SK-N-SH treated with all-trans-retinoic acid at 6 μM for 48 hours (cell line): ENCODE data around the gene EPN2.

ENCODE experiments used
- ATAC-seq: fragments of 200-7000 bp; cut with Tn5 transposase; 3 replicates; pipeline ENCODE4 v1.9.1; 2020; ENCODE audit warnings: mild to moderate bottlenecking, moderate library complexity
- ARNTL ChIP-seq: fragments of 450-650 bp; formaldehyde crosslinking; IDR thresholded peaks from 2 replicates; pipeline ENCODE4 v1.5.0; 2020; ENCODE audit warnings: low read depth, mild to moderate bottlenecking, moderate library complexity, borderline replicate concordance
- CREB5 ChIP-seq: fragments of 250-450 bp; sonication (Bioruptor Pico); IDR thresholded peaks from 2 replicates; pipeline ENCODE4 v1.5.1; 2020; ENCODE audit warnings: low read depth, mild to moderate bottlenecking, moderate library complexity
- CSDC2 ChIP-seq: fragments of 250-450 bp; sonication (Bioruptor Pico); IDR thresholded peaks from 2 replicates; pipeline ENCODE4 v1.5.0; 2020; ENCODE audit warnings: mild to moderate bottlenecking, moderate library complexity
- CSRNP3 ChIP-seq: fragments of 250-450 bp; sonication (Bioruptor Pico); IDR thresholded peaks from 2 replicates; pipeline ENCODE4 v1.5.1; 2021; ENCODE audit warnings: mild to moderate bottlenecking, moderate library complexity
- ESRRG ChIP-seq: fragments of 250-450 bp; sonication (Bioruptor Pico); IDR thresholded peaks from 2 replicates; pipeline ENCODE4 v1.6.1; 2021; ENCODE audit warnings: mild to moderate bottlenecking
- GLIS3 ChIP-seq: fragments of 250-450 bp; sonication (Bioruptor Pico); IDR thresholded peaks from 2 replicates; pipeline ENCODE4 v1.5.0; 2020; ENCODE audit warnings: mild to moderate bottlenecking, moderate library complexity
- ISL1 ChIP-seq: fragments of 250-450 bp; sonication (Bioruptor Pico); IDR thresholded peaks from 2 replicates; pipeline ENCODE4 v2.1.2; 2022; ENCODE audit warnings: mild to moderate bottlenecking, moderate library complexity
- OSR1 ChIP-seq: fragments of 250-450 bp; sonication (Bioruptor Pico); IDR thresholded peaks from 2 replicates; pipeline ENCODE4 v1.8.0; 2022; ENCODE audit warnings: moderate library complexity, mild to moderate bottlenecking, inconsistent platforms
- POU6F1 ChIP-seq: fragments of 250-450 bp; sonication (Bioruptor Pico); IDR thresholded peaks from 2 replicates; pipeline ENCODE4 v1.8.0; 2021; ENCODE audit warnings: low read depth, mild to moderate bottlenecking, moderate library complexity, borderline replicate concordance
- PPARA ChIP-seq: fragments of 250-450 bp; sonication (Bioruptor Pico); IDR thresholded peaks from 2 replicates; pipeline ENCODE4 v1.5.0; 2020; ENCODE audit warnings: mild to moderate bottlenecking, borderline replicate concordance
- RARB ChIP-seq: fragments of 250-450 bp; sonication (Bioruptor Pico); IDR thresholded peaks from 2 replicates; pipeline ENCODE4 v1.8.0; 2021; ENCODE audit warnings: mild to moderate bottlenecking, moderate library complexity
- SNAI2 ChIP-seq: fragments of 250-450 bp; sonication (Bioruptor Pico); IDR thresholded peaks from 2 replicates; pipeline ENCODE4 v1.5.0; 2020; ENCODE audit warnings: mild to moderate bottlenecking, moderate library complexity
- TCF4 ChIP-seq: fragments of 250-450 bp; sonication (Bioruptor Pico); IDR thresholded peaks from 2 replicates; pipeline ENCODE4 v1.8.0; 2021; ENCODE audit warnings: mild to moderate bottlenecking, moderate library complexity, borderline replicate concordance
- TOX ChIP-seq: fragments of 250-450 bp; sonication (Bioruptor Pico); IDR thresholded peaks from 2 replicates; pipeline ENCODE4 v1.8.0; 2021; ENCODE audit warnings: mild to moderate bottlenecking, moderate library complexity, borderline replicate concordance
- TSHZ2 ChIP-seq: fragments of 250-450 bp; sonication (Bioruptor Pico); IDR thresholded peaks from 2 replicates; pipeline ENCODE4 v1.5.0; 2020; ENCODE audit warnings: mild to moderate bottlenecking, moderate library complexity
- ZC3H10 ChIP-seq: fragments of 250-450 bp; sonication (Bioruptor Pico); IDR thresholded peaks from 2 replicates; pipeline ENCODE4 v1.5.1; 2021; ENCODE audit warnings: mild to moderate bottlenecking, moderate library complexity
- ZFP3 ChIP-seq: fragments of 250-450 bp; sonication (Bioruptor Pico); IDR thresholded peaks from 2 replicates; pipeline ENCODE4 v1.5.0; 2020; ENCODE audit warnings: mild to moderate bottlenecking, moderate library complexity
- ZFP30 ChIP-seq: fragments of 450-650 bp; formaldehyde crosslinking; IDR thresholded peaks from 2 replicates; pipeline ENCODE4 v1.5.0; 2022; ENCODE audit warnings: mild to moderate bottlenecking, moderate library complexity
- ZNF565 ChIP-seq: fragments of 450-650 bp; formaldehyde crosslinking; conservative IDR thresholded peaks from 2 replicates; pipeline ENCODE4 v1.5.0; 2020; ENCODE audit warnings: low read depth, mild to moderate bottlenecking, moderate library complexity
- ZNF70 ChIP-seq: fragments of 450-650 bp; formaldehyde crosslinking; IDR thresholded peaks from 2 replicates; pipeline ENCODE4 v1.5.0; 2020; ENCODE audit warnings: mild to moderate bottlenecking, moderate library complexity
- ZNF8 ChIP-seq: fragments of 450-650 bp; formaldehyde crosslinking; IDR thresholded peaks from 2 replicates; pipeline ENCODE4 v1.5.0; 2020; ENCODE audit warnings: mild to moderate bottlenecking, moderate library complexity

EPN2 gene

GRCh38 chr17:19334331-19334730, 97.2 kb downstream of the EPN2 start:
- ATAC-seq: no peak
- no peak for TF ChIP-seq POU6F1 (CRISPR knock-in tag)
- no peak for TF ChIP-seq SNAI2 (CRISPR knock-in tag)
- TF ChIP-seq CSRNP3 (CRISPR knock-in tag): no peak
- no peak for TF ChIP-seq ISL1 (CRISPR knock-in tag)
- no peak for TF ChIP-seq ESRRG
- TF ChIP-seq OSR1 (CRISPR knock-in tag): no peak
- no peak for TF ChIP-seq ARNTL
- no peak for TF ChIP-seq RARB (CRISPR knock-in tag)
- TF ChIP-seq CREB5 (CRISPR knock-in tag): no peak
- no peak for TF ChIP-seq ZFP3 (CRISPR knock-in tag)
- TF ChIP-seq ZC3H10 (CRISPR knock-in tag): no peak
- TF ChIP-seq GLIS3: no peak
- TF ChIP-seq ZFP30 (CRISPR knock-in tag): no peak
- TF ChIP-seq ZNF565 (CRISPR knock-in tag): no peak
- no peak for TF ChIP-seq TCF4 (CRISPR knock-in tag)

- ATAC-seq: no peak
- TF ChIP-seq RARB (CRISPR knock-in tag) (no peak), ZNF70 (CRISPR knock-in tag) (no peak)
These were observed 98.9 kb downstream of the EPN2 start for GRCh38 chr17:19335951-19336631.

- ATAC-seq: no peak
- no peak for TF ChIP-seq ZNF70 (CRISPR knock-in tag)
- TF ChIP-seq ESRRG: no peak
- no peak for TF ChIP-seq ZNF565 (CRISPR knock-in tag)
- TF ChIP-seq CSDC2 (CRISPR knock-in tag): no peak
These were observed 100.0 kb downstream of the EPN2 start for GRCh38 chr17:19336938-19337711.

GRCh38 chr17:19337712-19338023, 100.5 kb downstream of the EPN2 start:
- TF ChIP-seq CSDC2 (CRISPR knock-in tag): no peak
- TF ChIP-seq RARB (CRISPR knock-in tag): no peak
- ATAC-seq: no peak

- peak; percentile 70 for ATAC-seq
These were observed 101.1 kb downstream of the EPN2 start for GRCh38 chr17:19338031-19338990.

More at GRCh38 chr17:19338031-19338990, 101.1 kb downstream of the EPN2 start:
- TF ChIP-seq TSHZ2 (no peak), ESRRG (no peak), ZC3H10 (CRISPR knock-in tag) (no peak), ZNF70 (CRISPR knock-in tag) (no peak), ZNF8 (CRISPR knock-in tag) (no peak), ZNF565 (CRISPR knock-in tag) (no peak), TCF4 (CRISPR knock-in tag) (no peak), CSRNP3 (CRISPR knock-in tag) (no peak), ARNTL (no peak), ZFP3 (CRISPR knock-in tag) (no peak), TOX (CRISPR knock-in tag) (no peak), GLIS3 (no peak), PPARA (CRISPR knock-in tag) (no peak), RARB (CRISPR knock-in tag) (no peak)
